ENCODE data around the gene TICAM2. TPM values are rescaled to one million over a fixed set of nuclear protein-coding genes. Genes with fewer than 3 reads are reported as not detected.

The TICAM2 gene
- total RNA-seq, 4 donors from 2014 or later, result 0.57 to 4.2 (median 3.2) TPM

GRCh38 chr5:115568668-115569067 is 33.6 kb downstream of the TICAM2 start:
- no peak for TF ChIP-seq CTCF (IDR thresholded peaks at IDR 0.05; ENCODE audit: low read depth)

GRCh38 chr5:115565233-115565632 is 37.0 kb downstream of the TICAM2 start:
- TF ChIP-seq CTCF (IDR thresholded peaks at IDR 0.05; ENCODE audit: low read depth), result no peak

GRCh38 chr5:115561176-115561575 is 41.1 kb downstream of the TICAM2 start:
- no peak for TF ChIP-seq CTCF (IDR thresholded peaks at IDR 0.05; ENCODE audit: low read depth)

- TF ChIP-seq CTCF (IDR thresholded peaks at IDR 0.05; ENCODE audit: low read depth), result no peak
Measured at GRCh38 chr5:115559524-115559923, 42.8 kb downstream of the TICAM2 start.

GRCh38 chr5:115558388-115558956 is 43.8 kb downstream of the TICAM2 start:
- TF ChIP-seq CTCF (IDR thresholded peaks at IDR 0.05; ENCODE audit: low read depth), result no peak

- no peak for TF ChIP-seq CTCF (IDR thresholded peaks at IDR 0.05; ENCODE audit: low read depth)
Measured at GRCh38 chr5:115557667-115558387, 44.5 kb downstream of the TICAM2 start.

- TF ChIP-seq CTCF (IDR thresholded peaks at IDR 0.05; ENCODE audit: low read depth), result no peak
Measured at GRCh38 chr5:115556276-115556675, 46.0 kb downstream of the TICAM2 start.

Data from subcutaneous adipose tissue (tissue), 4 donors.